Breast epithelium (tissue), 4 donors: Measurements from ENCODE around the gene SH3TC1. TPM values are rescaled to one million over a fixed set of nuclear protein-coding genes. Genes with fewer than 3 reads are reported as not detected.

Experiments
- DNase-seq, 2 donors: peaks; one replicate each; pipeline ENCODE4 v3.0.0-alpha.2; 2019; ENCODE audit warnings: low spot score in 2 of 2
- H3K27ac ChIP-seq, 2 donors: fragments of 200-600 bp; sonication (generic) in 1 of 2; one replicate each; pipeline ENCODE4 v1.5.1; 2016 to 2019; ENCODE audit warnings: mild to moderate bottlenecking in 1 of 2
- H3K27me3 ChIP-seq, 2 donors: fragments of 200-600 bp; sonication (generic) in 1 of 2; one replicate each; pipeline versions ENCODE4 v1.5.1 to v1.6.0; 2017 to 2019; ENCODE audit warnings: control low read depth in 1 of 2, mild to moderate bottlenecking in 1 of 2
- H3K36me3 ChIP-seq: fragments of 200-600 bp; one replicate; pipeline ENCODE4 v1.5.1; 2019
- H3K4me1 ChIP-seq, 2 donors: fragments of 200-600 bp; sonication (generic); one replicate each; pipeline ENCODE4 v1.5.1; 2016 to 2019; ENCODE audit warnings: control low read depth in 1 of 2
- H3K4me3 ChIP-seq, 3 donors: fragments of 200-600 bp; sonication (generic); 1 replicate in 2 of 3; 2 replicates in 1 of 3; pipeline ENCODE4 v1.5.1; 2016 to 2019; ENCODE audit warnings: mild to moderate bottlenecking in 3 of 3, moderate library complexity in 2 of 3
- H3K9me3 ChIP-seq, 2 donors: fragments of 200-600 bp; sonication (generic) in 1 of 2; one replicate each; pipeline ENCODE4 v1.5.1; 2016 to 2019; ENCODE audit warnings: control low read depth in 1 of 2
- CTCF ChIP-seq, 3 donors: fragments of 450-650 bp; IDR thresholded peaks; one replicate each; pipeline ENCODE4 v1.5.1; 2016 to 2017; ENCODE audit warnings: antibody characterized with exemption in 3 of 3, mild to moderate bottlenecking in 3 of 3, moderate library complexity in 3 of 3
- POLR2A ChIP-seq: fragments of 450-650 bp; IDR thresholded peaks from one replicate; pipeline ENCODE4 v1.6.1; 2016; ENCODE audit warnings: antibody characterized with exemption, mild to moderate bottlenecking, moderate library complexity
- POLR2AphosphoS5 ChIP-seq, 3 donors: sonication (generic); formaldehyde crosslinking; IDR thresholded peaks; one replicate each; pipeline ENCODE4 v1.6.1; 2017; ENCODE audit warnings: antibody characterized with exemption in 3 of 3
- intact Hi-C: fragments of 100-400 bp; cut with DNase I; formaldehyde crosslinking; loops from one replicate; pipeline ENCODE4 v1.15.1; 2023; ENCODE audit warnings: low total_unique reads
- total RNA-seq, 3 donors: library from RNA; depleted of rRNA; stranded (reverse); fragments of >200 nt; gene quantifications; one replicate each; pipeline ENCODE4 v1.1.0, GENCODE V29; 2016

The SH3TC1 gene
- total RNA-seq, 3 donors from 2014 or later: 16.4 to 28.8 (median 17.3) TPM

DNA sequence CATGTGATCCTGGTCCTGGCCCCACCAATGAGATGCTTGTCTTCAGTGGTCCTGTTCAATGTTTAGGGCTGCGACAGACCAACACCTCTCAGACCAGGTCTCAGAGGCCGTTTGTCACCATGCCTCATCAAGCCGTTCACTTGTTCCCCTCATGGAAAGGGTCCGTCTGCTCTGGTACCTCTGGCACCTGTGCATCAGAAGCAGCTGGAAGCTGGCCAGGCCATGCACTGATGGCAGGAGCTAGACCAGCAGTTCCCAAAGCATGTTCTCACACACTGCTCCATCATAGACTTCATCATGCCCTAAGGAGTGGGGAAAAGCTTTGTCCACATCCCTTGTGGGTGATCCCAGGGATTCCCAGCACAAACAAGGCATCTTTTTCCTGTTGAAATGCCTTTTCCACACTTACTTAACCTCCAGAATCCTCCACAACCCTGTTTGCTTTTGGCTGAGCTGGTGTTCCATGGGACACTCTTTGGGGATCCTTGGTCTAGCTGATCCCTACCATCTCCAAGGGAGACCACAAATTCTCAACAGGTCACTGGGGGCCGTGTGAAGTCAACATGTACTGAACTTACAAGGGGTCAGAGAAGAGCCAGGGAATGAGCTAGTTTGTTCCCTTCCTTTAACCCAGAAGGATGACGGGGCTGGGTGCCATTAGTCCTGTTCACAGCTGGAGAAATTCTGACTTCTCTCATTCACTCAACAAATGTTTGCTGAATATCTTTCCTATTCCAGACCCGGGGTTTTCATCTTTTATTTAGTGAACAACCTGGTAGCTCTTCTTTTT, 21.8 kb downstream of the SH3TC1 start:
- no peaks in the 10 kb centered on the region for H3K9me3 ChIP-seq
- H3K27ac ChIP-seq: peak overlapping the region in 1 of 2 donors; percentile 81

GRCh38 chr4:8221476-8221875, 22.4 kb downstream of the SH3TC1 start:
- intact Hi-C loops: no loop called here
- DNase-seq: no peak

More for the DNA sequence above, 21.8 kb downstream of the SH3TC1 start:
- H3K4me3 ChIP-seq: no peak overlapping the region
- no peak for DNase-seq
- H3K27me3 ChIP-seq: no peaks in the 10 kb centered on the region
- no peaks in the 10 kb centered on the region for H3K4me1 ChIP-seq
- no peak for TF ChIP-seq POLR2A
- intact Hi-C loops: no loop called here
- no peaks in the 10 kb centered on the region for H3K36me3 ChIP-seq

GRCh38 chr4:8221985-8222384, 22.9 kb downstream of the SH3TC1 start:
- no peak for TF ChIP-seq CTCF (IDR thresholded peaks at IDR 0.05)
- no peak for TF ChIP-seq POLR2A
- TF ChIP-seq POLR2AphosphoS5 (IDR thresholded peaks at IDR 0.05): no peak
- H3K27ac ChIP-seq: peak overlapping the region; percentile 55 to 74
- no peaks in the 10 kb centered on the region for H3K9me3 ChIP-seq
- intact Hi-C loops: no loop called here
- no peak for DNase-seq
- no peaks in the 10 kb centered on the region for H3K36me3 ChIP-seq
- H3K4me1 ChIP-seq: no peaks in the 10 kb centered on the region
- H3K27me3 ChIP-seq: no peaks in the 10 kb centered on the region
- no peak overlapping the region for H3K4me3 ChIP-seq

More at GRCh38 chr4:8221476-8221875, 22.4 kb downstream of the SH3TC1 start:
- Histone ChIP-seq H3K9me3 (no peaks in the 10 kb centered on the region), H3K27me3 (no peaks in the 10 kb centered on the region), H3K4me3 (no peak overlapping the region), H3K4me1 (no peaks in the 10 kb centered on the region), H3K36me3 (no peaks in the 10 kb centered on the region), H3K27ac (peak overlapping the region in 1 of 2 donors; percentile 55)
- peak in 1 of 3 donors; percentile 20 for TF ChIP-seq POLR2AphosphoS5 (IDR thresholded peaks at IDR 0.05)
- TF ChIP-seq POLR2A: no peak

DNA sequence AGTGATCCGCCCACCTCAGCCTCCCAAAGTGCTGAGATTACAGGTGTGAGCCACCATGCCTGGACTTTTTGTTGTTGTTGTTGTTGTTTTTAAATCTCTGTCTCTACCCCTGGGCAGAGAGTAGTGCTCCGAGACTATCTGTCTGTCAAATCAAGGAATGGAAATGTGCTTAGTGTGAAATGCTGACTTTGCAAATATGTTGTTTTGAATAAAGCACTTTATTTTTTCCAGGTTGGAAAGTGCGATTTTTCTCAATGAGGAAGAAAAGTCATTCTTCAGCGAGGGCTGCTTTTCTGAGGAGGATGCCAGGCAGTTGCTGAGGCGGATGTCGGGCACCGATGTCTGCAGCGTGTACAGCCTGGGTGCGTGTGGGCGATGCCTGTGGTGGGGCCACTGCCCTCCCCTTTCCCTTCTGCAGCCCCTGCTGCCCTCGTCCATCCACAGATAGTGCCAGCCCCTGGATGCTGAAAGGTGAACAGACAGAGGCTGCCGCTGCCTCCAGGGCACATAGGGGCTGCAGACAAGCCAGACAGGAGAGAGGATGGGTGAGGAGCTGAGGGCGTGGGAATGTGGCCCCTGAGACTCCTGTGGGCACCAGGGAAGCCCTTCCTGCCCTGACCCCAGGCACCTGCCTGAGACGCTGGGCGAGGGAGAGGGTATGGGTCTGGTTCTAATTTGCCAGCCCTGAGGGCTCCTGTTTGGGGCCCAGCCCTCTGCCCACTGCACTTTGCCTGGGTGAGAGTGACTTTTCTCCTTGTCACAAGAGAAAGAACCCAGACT, 23.7 kb downstream of the SH3TC1 start:
- peak overlapping the region in 1 of 2 donors; percentile 39 for H3K27ac ChIP-seq
- intact Hi-C loops: no loop called here
- TF ChIP-seq CTCF (IDR thresholded peaks at IDR 0.05) (no peak), POLR2AphosphoS5 (IDR thresholded peaks at IDR 0.05) (no peak), POLR2A (no peak)
- H3K27me3 ChIP-seq: no peaks in the 10 kb centered on the region
- no peak overlapping the region for H3K4me3 ChIP-seq
- no peaks in the 10 kb centered on the region for H3K36me3 ChIP-seq
- no peaks in the 10 kb centered on the region for H3K9me3 ChIP-seq
- no peak for DNase-seq
- no peaks in the 10 kb centered on the region for H3K4me1 ChIP-seq

GRCh38 chr4:8224267-8224974, 25.3 kb downstream of the SH3TC1 start:
- Histone ChIP-seq H3K27me3 (no peaks in the 10 kb centered on the region), H3K27ac (no peak overlapping the region), H3K36me3 (no peaks in the 10 kb centered on the region), H3K4me3 (no peak overlapping the region), H3K9me3 (no peaks in the 10 kb centered on the region), H3K4me1 (peaks cover 0 to 6% of the 10 kb centered on the region in 2 donors)
- no peak for TF ChIP-seq CTCF (IDR thresholded peaks at IDR 0.05)
- intact Hi-C loops: no loop called here
- DNase-seq: no peak
